LNCaP clone FGC (cell line): ENCODE data around the gene NPDC1.

Source experiments
- DNase-seq: peaks from one replicate; pipeline ENCODE4 v3.0.0-alpha.2; 2011; ENCODE audit warnings: low read depth
- H3K4me3 ChIP-seq: 2 replicates; pipeline ENCODE4 v1.5.1; 2011; ENCODE audit warnings: mild to moderate bottlenecking, low read depth, low read length, control low read depth
- TF ChIP-seq, protein P1 (sequence below): IDR thresholded peaks from 2 replicates; pipeline ENCODE4 v1.5.1; 2012; ENCODE audit warnings: mild to moderate bottlenecking; ENCODE audit not compliant: control insufficient read depth, insufficient read depth; ENCODE audit errors: extremely low read depth

NPDC1 gene

GRCh38 chr9:137042751-137043727 lies 2.9 kb downstream of the NPDC1 start:
- TF ChIP-seq, protein P1, sequence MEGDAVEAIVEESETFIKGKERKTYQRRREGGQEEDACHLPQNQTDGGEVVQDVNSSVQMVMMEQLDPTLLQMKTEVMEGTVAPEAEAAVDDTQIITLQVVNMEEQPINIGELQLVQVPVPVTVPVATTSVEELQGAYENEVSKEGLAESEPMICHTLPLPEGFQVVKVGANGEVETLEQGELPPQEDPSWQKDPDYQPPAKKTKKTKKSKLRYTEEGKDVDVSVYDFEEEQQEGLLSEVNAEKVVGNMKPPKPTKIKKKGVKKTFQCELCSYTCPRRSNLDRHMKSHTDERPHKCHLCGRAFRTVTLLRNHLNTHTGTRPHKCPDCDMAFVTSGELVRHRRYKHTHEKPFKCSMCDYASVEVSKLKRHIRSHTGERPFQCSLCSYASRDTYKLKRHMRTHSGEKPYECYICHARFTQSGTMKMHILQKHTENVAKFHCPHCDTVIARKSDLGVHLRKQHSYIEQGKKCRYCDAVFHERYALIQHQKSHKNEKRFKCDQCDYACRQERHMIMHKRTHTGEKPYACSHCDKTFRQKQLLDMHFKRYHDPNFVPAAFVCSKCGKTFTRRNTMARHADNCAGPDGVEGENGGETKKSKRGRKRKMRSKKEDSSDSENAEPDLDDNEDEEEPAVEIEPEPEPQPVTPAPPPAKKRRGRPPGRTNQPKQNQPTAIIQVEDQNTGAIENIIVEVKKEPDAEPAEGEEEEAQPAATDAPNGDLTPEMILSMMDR: no peak
- no peak for DNase-seq
- no peak overlapping the region for H3K4me3 ChIP-seq

DNA sequence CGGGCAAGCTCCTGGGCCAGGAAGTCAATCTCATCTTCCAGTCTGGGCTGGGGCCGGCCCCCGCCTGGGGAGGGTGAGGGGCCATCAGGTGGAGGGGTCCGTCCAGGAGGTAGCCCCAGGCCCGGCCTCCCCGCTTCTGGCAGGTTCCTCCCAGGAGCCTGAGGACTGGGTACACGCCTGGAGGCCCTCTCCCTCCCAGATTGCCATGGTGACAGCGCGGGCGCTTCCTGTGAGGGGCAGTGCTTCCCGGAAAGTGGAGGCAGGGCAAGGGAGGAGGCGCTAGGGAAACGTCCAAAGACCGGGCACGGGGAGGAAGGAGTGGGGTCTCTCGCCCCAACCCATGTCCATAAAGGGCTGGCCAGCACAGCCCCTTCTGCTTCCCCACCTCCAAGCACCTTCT lies 4.9 kb downstream of the NPDC1 start:
- TF ChIP-seq, protein P1: no peak
- H3K4me3 ChIP-seq: no peak overlapping the region
- DNase-seq: no peak

GRCh38 chr9:137040568-137040967 lies 5.4 kb downstream of the NPDC1 start:
- no peak overlapping the region for H3K4me3 ChIP-seq
- TF ChIP-seq, protein P1: no peak
- DNase-seq: no peak

DNA sequence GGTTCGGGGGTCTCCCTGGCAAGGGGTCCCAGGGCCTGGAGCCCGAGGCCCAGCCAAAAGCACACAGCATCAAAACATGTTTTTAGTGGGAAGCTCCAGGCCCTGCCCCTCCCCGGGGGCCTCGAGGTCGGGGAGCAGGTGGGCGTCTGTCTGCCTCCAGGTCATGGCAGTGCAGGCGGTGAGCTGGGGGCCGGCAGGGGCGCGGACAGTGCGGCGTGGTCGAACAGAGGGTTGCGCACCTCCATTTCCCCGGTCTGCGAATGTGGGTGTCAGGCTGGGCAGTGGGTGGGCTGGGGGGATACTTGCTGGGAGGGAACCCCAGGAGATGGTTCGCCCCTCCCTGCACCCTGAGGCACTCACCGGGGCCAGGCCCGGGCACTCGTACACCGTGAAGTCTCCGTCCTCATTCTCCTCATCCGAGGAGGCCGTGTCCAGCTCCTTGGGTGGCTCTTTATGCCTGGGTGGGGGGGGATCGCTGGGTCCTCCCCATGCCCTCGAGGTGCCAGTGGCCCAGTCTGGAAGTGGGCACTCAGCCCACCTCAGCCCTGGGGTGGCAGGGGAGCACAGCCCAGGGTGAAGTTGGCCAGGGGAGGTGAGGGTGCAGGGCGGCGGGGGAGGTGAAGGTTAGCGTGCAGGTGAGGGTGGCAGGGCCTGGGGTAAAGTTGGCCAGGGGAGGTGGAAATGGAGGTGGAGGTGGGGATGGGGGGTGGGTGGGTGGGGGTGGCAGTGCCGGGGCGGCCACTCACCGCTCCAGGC lies 6.2 kb downstream of the NPDC1 start:
- H3K4me3 ChIP-seq: no peak overlapping the region
- no peak for DNase-seq
- TF ChIP-seq, protein P1: no peak

DNA sequence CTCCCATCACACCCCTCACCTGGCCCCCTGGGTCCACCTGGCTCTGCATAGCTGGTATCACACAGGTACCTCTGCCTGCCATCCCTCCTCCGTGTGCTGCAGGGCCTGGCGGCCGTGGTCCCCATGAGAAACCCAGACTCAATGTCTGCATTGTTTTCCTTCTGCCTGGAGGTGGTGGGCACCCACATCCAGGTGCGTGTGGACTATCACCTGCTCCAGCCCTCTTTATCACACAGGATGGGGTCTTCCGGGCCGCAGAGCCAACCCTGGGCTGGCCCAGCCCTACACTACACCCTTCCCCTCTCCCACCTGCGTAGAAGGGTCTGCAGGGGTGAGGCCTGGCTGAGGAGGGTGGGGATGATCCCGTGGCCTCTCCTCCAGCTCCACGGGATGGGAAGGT lies 7.1 kb downstream of the NPDC1 start:
- DNase-seq: no peak
- H3K4me3 ChIP-seq: no peak overlapping the region
- TF ChIP-seq, protein P1: no peak

DNA sequence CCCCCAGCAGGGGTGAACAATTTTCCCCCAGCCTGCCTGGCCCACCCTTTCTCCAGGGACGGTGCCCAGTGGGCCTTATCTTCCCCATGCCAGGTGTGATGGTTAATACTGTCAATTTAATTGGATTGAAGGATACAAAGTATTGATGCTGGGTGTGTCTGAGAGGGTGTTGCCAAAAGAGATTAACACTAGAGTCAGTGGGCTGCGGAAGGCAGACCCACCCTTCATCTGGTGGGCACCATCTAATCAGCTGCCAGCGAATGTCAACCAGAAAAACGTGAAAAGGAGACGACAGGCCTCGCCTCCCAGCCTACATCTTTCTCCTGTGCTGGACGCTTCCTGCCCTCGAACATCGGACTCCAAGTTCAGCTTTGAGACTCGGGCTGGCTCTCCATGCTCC lies 8.5 kb downstream of the NPDC1 start:
- no peak overlapping the region for H3K4me3 ChIP-seq
- TF ChIP-seq, protein P1: no peak
- DNase-seq: no peak
